Measurements from ENCODE around the gene KRTAP22-1. TPM values are rescaled to one million over a fixed set of nuclear protein-coding genes. Genes with fewer than 3 reads are reported as not detected.

Gene KRTAP22-1
- total and polyA plus RNA-seq, 2 of the 13 experiments (the other 11 are each of a cell fraction or from before 2014, with no cell fraction given), result not detected

- POLR2A ChIA-PET, result no interaction called here
- Histone ChIP-seq H2AFZ (ENCODE audit: low read length) (no peak overlapping the region), H3K4me2 (ENCODE audit: low read depth, low read length) (no peak overlapping the region), H3K4me1 (ENCODE audit: insufficient read depth, low read length) (no peaks in the 10 kb centered on the region), H3K36me3 (replicated peaks in 1 of 2; ENCODE audit: control insufficient read depth in 1 of 2, insufficient read depth in 2 of 2, low read length in 2 of 2) (no peaks in the 10 kb centered on the region), H3K27ac (ENCODE audit: extremely low read length, insufficient read depth, low read length) (no peak overlapping the region), H3K79me2 (ENCODE audit: insufficient read depth, low read length) (no peaks in the 10 kb centered on the region), H3K4me3 (replicated peaks in 1 of 3; ENCODE audit: insufficient read depth in 1 of 3, low read depth in 2 of 3, low read length in 3 of 3) (no peak overlapping the region), H3K27me3 (ENCODE audit: control insufficient read depth in 1 of 2, insufficient read depth in 2 of 2, low read length in 2 of 2) (no peaks in the 10 kb centered on the region), H3K9me3 (ENCODE audit: low read length) (peaks cover 83% of the 10 kb centered on the region), H4K20me1 (ENCODE audit: insufficient read depth, low read length) (no peaks in the 10 kb centered on the region), H3K9ac (ENCODE audit: insufficient read depth, low read depth, low read length) (no peak overlapping the region)
- no TSS peak for BruUV-seq (replicated peaks)
- intact Hi-C loops (cut with micrococcal nuclease; ENCODE audit: unreplicated experiment) (no loop called here), in situ Hi-C loops (cut with HindIII; ENCODE audit: extremely low pct_ligation_motif_present, low pct_unique_long_range_greater_than_20kb) (no loop called here)
- DNase-seq (ENCODE audit: low spot score) (no peak), FAIRE-seq (no peak), ATAC-seq (no peak)
- CTCF ChIA-PET (ENCODE audit: low intra/inter-chr PET ratio, low total read pairs), result no interaction called here
- no peak for TF ChIP-seq PHB2 (IDR thresholded peaks at IDR 0.05; ENCODE audit: partially characterized antibody)
- no peak for TF ChIP-seq DZIP1 (CRISPR knock-in tag; IDR thresholded peaks at IDR 0.05)
- no peak for TF ChIP-seq DMAP1 (CRISPR knock-in tag; IDR thresholded peaks at IDR 0.05)
- no peak for TF ChIP-seq SNAI1 (CRISPR knock-in tag; IDR thresholded peaks at IDR 0.05; ENCODE audit: borderline replicate concordance)
- TF ChIP-seq MXD1 (CRISPR knock-in tag; IDR thresholded peaks at IDR 0.05), result no peak
- no peak for TF ChIP-seq ZBTB42 (CRISPR knock-in tag; IDR thresholded peaks at IDR 0.05)
- TF ChIP-seq MIER2 (CRISPR knock-in tag; IDR thresholded peaks at IDR 0.05), result no peak
- TF ChIP-seq YY1 (IDR thresholded peaks at IDR 0.05; ENCODE audit: insufficient read depth, insufficient replicate concordance, low read depth, low read length), result no peak
- TF ChIP-seq SMYD3 (CRISPR knock-in tag; IDR thresholded peaks at IDR 0.05), result no peak
- TF ChIP-seq ZBTB1 (CRISPR knock-in tag; IDR thresholded peaks at IDR 0.05; ENCODE audit: borderline replicate concordance), result no peak
- no peak for TF ChIP-seq SP140L (CRISPR knock-in tag; IDR thresholded peaks at IDR 0.05; ENCODE audit: borderline replicate concordance)
- no peak for TF ChIP-seq SATB2 (CRISPR knock-in tag; IDR thresholded peaks at IDR 0.05)
- no peak for TF ChIP-seq AHR (CRISPR knock-in tag; IDR thresholded peaks at IDR 0.05)
- TF ChIP-seq ZNF768 (CRISPR knock-in tag; IDR thresholded peaks at IDR 0.05), result no peak
- TF ChIP-seq CHD4 (IDR thresholded peaks at IDR 0.05; ENCODE audit: borderline replicate concordance, low read length), result no peak
- no peak for TF ChIP-seq RAD51 (IDR thresholded peaks at IDR 0.05; ENCODE audit: borderline replicate concordance)
- TF ChIP-seq MED13 (CRISPR knock-in tag; IDR thresholded peaks at IDR 0.05), result no peak
- TF ChIP-seq FOSL1 (CRISPR knock-in tag; IDR thresholded peaks at IDR 0.05; ENCODE audit: borderline replicate concordance), result no peak
These were observed 19.2 kb downstream of the KRTAP22-1 start for GRCh38 chr21:30620080-30620479.
